Urinary bladder (tissue), 4 donors: ENCODE results near the gene TMCC2. TPM values are rescaled to one million over a fixed set of nuclear protein-coding genes. Genes with fewer than 3 reads are reported as not detected.

Experiments used
- DNase-seq: peaks from one replicate; pipeline ENCODE4 v3.0.0-alpha.2; 2015; ENCODE audit errors: extremely low spot score
- H3K27ac ChIP-seq: one replicate; pipeline ENCODE4 v1.5.1; 2013; ENCODE audit warnings: low read depth, mild to moderate bottlenecking, moderate library complexity
- H3K36me3 ChIP-seq: one replicate; pipeline ENCODE4 v1.6.1; 2013; ENCODE audit warnings: mild to moderate bottlenecking, moderate library complexity; ENCODE audit not compliant: insufficient read depth
- H3K4me1 ChIP-seq: one replicate; pipeline ENCODE4 v1.6.1; 2013; ENCODE audit warnings: mild to moderate bottlenecking, moderate library complexity; ENCODE audit not compliant: insufficient read depth
- H3K4me3 ChIP-seq: one replicate; pipeline ENCODE4 v1.5.1; 2013; ENCODE audit warnings: low read depth, low read length
- WGBS: extraction: QIAGEN DNeasy Blood & Tissue Kit; methylation state at CpG from one replicate; pipeline ENCODE4 v1.1.7; 2013; 5-methylcytosine and 5-hydroxymethylcytosine counted together
- polyA plus RNA-seq: library from polyadenylated mRNA; stranded (reverse); fragments of 200-250 nt; gene quantifications from one replicate; pipeline ENCODE4 v1.2.3, GENCODE V29; 2013
- total RNA-seq: library from RNA; depleted of rRNA; stranded (reverse); fragments of >200 nt; gene quantifications from one replicate; pipeline ENCODE4 v1.2.3, GENCODE V29; 2014
- donor health status: healthy with polysubstance abuse.
- donor health status: healthy.

TMCC2 gene
- total and polyA plus RNA-seq, 2 donors = 2.7 to 4.4 TPM

- Histone ChIP-seq H3K4me1 (no peaks in the 10 kb centered on the region), H3K4me3 (no peak overlapping the region), H3K36me3 (no peaks in the 10 kb centered on the region), H3K27ac (no peak overlapping the region)
- DNase-seq = no peak
- WGBS = 66% methylated on average over 6 of the region's 6 CpGs
Measured at GRCh38 chr1:205250699-205251098, 23.0 kb downstream of the TMCC2 start.

- Histone ChIP-seq H3K36me3 (no peaks in the 10 kb centered on the region), H3K4me1 (no peaks in the 10 kb centered on the region), H3K27ac (no peak overlapping the region), H3K4me3 (no peak overlapping the region)
- 89% methylated on average over 5 of the region's 5 CpGs for WGBS
- no peak for DNase-seq
Measured at GRCh38 chr1:205251576-205251975, 23.8 kb downstream of the TMCC2 start.

- no peak overlapping the region for H3K4me3 ChIP-seq
- WGBS = 34% methylated on average over 8 of the region's 8 CpGs
- no peaks in the 10 kb centered on the region for H3K4me1 ChIP-seq
- no peaks in the 10 kb centered on the region for H3K36me3 ChIP-seq
- no peak overlapping the region for H3K27ac ChIP-seq
- peak; percentile 74 for DNase-seq
Measured at GRCh38 chr1:205255941-205256780, 28.4 kb downstream of the TMCC2 start.

- H3K36me3 ChIP-seq = no peaks in the 10 kb centered on the region
- H3K4me3 ChIP-seq = no peak overlapping the region
- 92% methylated on average over 19 of the region's 19 CpGs for WGBS
- H3K4me1 ChIP-seq = no peaks in the 10 kb centered on the region
- no peak overlapping the region for H3K27ac ChIP-seq
- no peak for DNase-seq
Measured at GRCh38 chr1:205256951-205257625, 29.3 kb downstream of the TMCC2 start.

GRCh38 chr1:205257735-205258134 is 30.0 kb downstream of the TMCC2 start:
- Histone ChIP-seq H3K27ac (no peak overlapping the region), H3K4me1 (no peaks in the 10 kb centered on the region), H3K4me3 (no peak overlapping the region), H3K36me3 (no peaks in the 10 kb centered on the region)
- DNase-seq = no peak
- 80% methylated on average over 2 of the region's 2 CpGs for whole genome bisulfite sequencing

GRCh38 chr1:205258261-205258691 is 30.5 kb downstream of the TMCC2 start:
- DNase-seq = no peak
- Histone ChIP-seq H3K4me3 (no peak overlapping the region), H3K36me3 (no peaks in the 10 kb centered on the region), H3K4me1 (no peaks in the 10 kb centered on the region), H3K27ac (no peak overlapping the region)
- 74% methylated on average over 7 of the region's 7 CpGs for WGBS

GRCh38 chr1:205258719-205259118 is 31.0 kb downstream of the TMCC2 start:
- no peaks in the 10 kb centered on the region for H3K4me1 ChIP-seq
- no peaks in the 10 kb centered on the region for H3K36me3 ChIP-seq
- DNase-seq = no peak
- H3K27ac ChIP-seq = no peak overlapping the region
- H3K4me3 ChIP-seq = no peak overlapping the region
- 85% methylated on average over 8 of the region's 8 CpGs for WGBS

- Histone ChIP-seq H3K4me1 (no peaks in the 10 kb centered on the region), H3K27ac (no peak overlapping the region), H3K4me3 (no peak overlapping the region), H3K36me3 (no peaks in the 10 kb centered on the region)
- 54% methylated on average over 10 of the region's 10 CpGs for WGBS
- DNase-seq = no peak
Measured at GRCh38 chr1:205259324-205259832, 31.6 kb downstream of the TMCC2 start.

- Histone ChIP-seq H3K36me3 (no peaks in the 10 kb centered on the region), H3K4me3 (no peak overlapping the region), H3K4me1 (no peaks in the 10 kb centered on the region), H3K27ac (no peak overlapping the region)
- WGBS = 86% methylated on average over 1 of the region's 1 CpG
- DNase-seq = no peak
Measured at GRCh38 chr1:205259998-205260397, 32.3 kb downstream of the TMCC2 start.

GRCh38 chr1:205260948-205261732 is 33.4 kb downstream of the TMCC2 start:
- no peak for DNase-seq
- H3K27ac ChIP-seq = no peak overlapping the region
- H3K36me3 ChIP-seq = no peaks in the 10 kb centered on the region
- no peak overlapping the region for H3K4me3 ChIP-seq
- H3K4me1 ChIP-seq = no peaks in the 10 kb centered on the region
- WGBS = 69% methylated on average over 8 of the region's 8 CpGs

- H3K4me3 ChIP-seq = no peak overlapping the region
- DNase-seq = no peak
- no peak overlapping the region for H3K27ac ChIP-seq
- H3K4me1 ChIP-seq = no peaks in the 10 kb centered on the region
- WGBS = 45% methylated on average over 5 of the region's 5 CpGs
- H3K36me3 ChIP-seq = no peaks in the 10 kb centered on the region
Measured at GRCh38 chr1:205261946-205262691, 34.4 kb downstream of the TMCC2 start.

- no peak for DNase-seq
- Histone ChIP-seq H3K4me3 (no peak overlapping the region), H3K4me1 (no peaks in the 10 kb centered on the region), H3K36me3 (no peaks in the 10 kb centered on the region), H3K27ac (no peak overlapping the region)
- 62% methylated on average over 8 of the region's 8 CpGs for WGBS
Measured at GRCh38 chr1:205262731-205263171, 35.0 kb downstream of the TMCC2 start.
